GM18951 (cell line): Measurements from ENCODE around the gene AKAP5.

ENCODE experiments used
- POLR2A ChIP-seq: IDR thresholded peaks from 4 replicates; pipeline ENCODE4 v1.6.1; 2011; ENCODE audit warnings: mild to moderate bottlenecking; ENCODE audit not compliant: insufficient read length, insufficient read depth; ENCODE audit errors: extremely low read depth
- in situ Hi-C: fragments of 300-500 bp; cut with MboI; formaldehyde crosslinking; loops from one replicate; pipeline ENCODE4 v1.12.0; 2022; ENCODE audit warnings: low sequenced_read_pairs, mixed read lengths, inconsistent platforms; ENCODE audit not compliant: unreplicated experiment

The AKAP5 gene

GRCh38 chr14:64467566-64467965, 2.3 kb downstream of the AKAP5 start:
- in situ Hi-C loops: no loop called here
- no peak for TF ChIP-seq POLR2A

- in situ Hi-C loops: no loop called here
- no peak for TF ChIP-seq POLR2A
Observed at GRCh38 chr14:64468451-64468850, 3.2 kb downstream of the AKAP5 start.

DNA sequence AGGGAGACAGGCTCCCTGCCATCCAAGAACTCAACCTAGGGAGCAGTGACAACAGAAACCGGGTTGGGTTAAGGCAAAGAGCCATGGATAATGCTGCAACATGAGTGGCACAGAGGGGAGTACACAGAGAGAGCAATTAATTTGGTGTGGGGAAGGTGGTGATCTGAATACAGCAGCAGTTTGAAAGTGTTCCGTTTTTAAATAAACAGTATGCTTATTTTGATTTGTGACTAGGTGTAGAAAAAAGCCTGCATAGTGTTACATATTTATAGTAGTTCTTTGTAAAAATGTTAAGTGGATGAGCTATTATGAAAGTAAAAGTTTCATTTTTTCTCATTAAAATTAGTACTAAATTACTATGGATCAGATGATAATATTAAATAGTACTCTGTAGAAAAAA, 8.7 kb downstream of the AKAP5 start:
- no peak for TF ChIP-seq POLR2A
- in situ Hi-C loops: no loop called here

DNA sequence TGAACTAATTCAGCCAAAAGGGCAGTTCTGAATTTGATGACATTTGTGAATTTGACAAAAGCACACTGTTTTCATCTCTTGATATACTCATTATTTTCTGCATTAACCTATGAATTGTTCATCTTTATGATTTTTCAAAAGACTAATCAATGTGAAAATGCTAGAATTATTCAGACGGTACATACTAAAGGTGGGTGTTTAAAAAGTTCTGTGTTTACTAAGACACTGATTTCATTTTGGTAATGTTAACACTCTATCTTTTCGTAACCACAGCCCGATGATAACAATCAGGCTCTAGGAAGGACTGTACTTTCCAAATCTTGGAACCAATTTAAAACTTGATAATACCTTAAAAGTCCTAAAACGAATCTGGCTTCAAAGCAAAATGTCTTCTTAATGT, 9.4 kb downstream of the AKAP5 start:
- in situ Hi-C loops: no loop called here

DNA sequence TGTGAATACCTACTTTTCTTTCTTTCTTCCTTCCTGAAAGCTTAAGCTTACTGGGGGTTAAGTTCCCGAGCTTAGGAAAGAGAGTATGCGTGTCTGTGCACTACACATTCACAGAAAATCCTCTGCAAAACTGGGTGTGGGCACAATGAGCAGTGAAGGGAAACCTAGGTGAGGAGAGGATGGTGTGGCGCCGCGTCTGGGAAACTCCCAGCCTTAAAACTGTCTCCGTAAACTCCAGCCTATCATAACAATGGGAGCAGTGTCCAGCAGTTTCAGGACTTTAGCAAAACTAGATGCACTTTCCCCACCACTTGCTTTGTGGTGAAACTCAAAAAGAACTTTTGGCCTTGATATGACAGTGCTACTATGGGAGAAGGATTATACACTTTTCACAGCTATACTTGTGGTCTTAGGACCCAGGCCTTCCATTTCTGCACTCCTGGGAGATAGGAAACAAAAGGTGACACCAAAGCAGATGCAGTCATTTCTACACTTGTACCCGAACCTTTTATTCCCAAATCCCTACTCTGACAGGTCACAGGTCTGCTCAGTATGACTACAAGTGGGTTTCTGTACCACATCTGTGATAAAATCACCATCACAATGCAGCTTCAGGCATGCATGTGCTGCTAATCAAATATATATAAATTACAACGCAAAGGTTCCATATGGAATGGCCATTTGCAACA, 10.4 kb downstream of the AKAP5 start:
- no peak for TF ChIP-seq POLR2A
- in situ Hi-C loops: no loop called here

More for the DNA sequence above, 9.4 kb downstream of the AKAP5 start:
- no peak for TF ChIP-seq POLR2A

DNA sequence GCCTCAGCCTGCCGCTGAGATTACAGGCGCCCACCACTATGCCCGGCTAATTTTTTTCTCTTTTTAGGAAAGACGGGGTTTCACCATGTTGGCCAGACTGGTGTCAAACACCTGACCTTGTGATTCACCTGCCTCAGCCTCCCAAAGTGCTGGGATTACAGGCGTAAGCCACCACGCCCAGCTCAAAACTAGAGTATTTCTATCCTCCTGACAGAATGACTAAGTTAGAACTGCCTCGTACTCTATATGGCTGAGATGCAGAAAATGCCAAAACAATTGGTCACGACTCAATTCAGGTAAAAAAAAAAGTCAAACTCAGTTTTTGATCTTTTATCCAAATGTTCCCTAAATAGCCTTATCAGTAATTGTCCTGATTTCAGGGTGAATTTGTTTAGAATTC, 11.1 kb downstream of the AKAP5 start:
- no peak for TF ChIP-seq POLR2A
- in situ Hi-C loops: no loop called here

DNA sequence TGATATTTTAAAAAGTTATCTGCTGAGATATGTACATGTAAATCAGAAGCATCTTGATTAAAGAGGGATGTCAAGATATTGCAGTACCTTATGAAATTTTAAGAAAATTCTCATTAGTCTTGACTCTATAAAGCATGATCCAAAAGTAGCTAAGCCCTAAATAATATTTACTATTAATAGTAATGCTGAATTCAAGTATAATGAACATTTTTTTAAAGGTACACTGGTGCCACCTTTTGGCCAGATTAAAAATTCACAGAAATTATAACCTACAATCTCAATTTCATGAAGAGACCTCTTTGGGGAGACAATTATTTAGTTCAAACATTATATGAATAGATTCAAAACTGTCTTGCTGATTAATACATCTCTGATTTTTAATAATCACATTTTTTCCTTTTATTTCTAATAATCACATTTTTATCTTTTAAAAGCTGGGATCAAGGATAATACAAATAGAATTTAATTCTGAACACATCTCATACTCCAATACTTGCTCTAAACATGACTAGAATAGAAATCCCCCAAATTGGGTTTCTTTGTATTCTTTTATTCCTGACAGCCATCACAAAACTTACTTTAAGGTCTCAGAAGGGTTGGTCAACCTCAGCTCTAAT, 13.4 kb downstream of the AKAP5 start:
- in situ Hi-C loops: no loop called here
- TF ChIP-seq POLR2A: no peak

GRCh38 chr14:64488590-64489099, 23.3 kb downstream of the AKAP5 start:
- in situ Hi-C loops: no loop called here
- TF ChIP-seq POLR2A: no peak

DNA sequence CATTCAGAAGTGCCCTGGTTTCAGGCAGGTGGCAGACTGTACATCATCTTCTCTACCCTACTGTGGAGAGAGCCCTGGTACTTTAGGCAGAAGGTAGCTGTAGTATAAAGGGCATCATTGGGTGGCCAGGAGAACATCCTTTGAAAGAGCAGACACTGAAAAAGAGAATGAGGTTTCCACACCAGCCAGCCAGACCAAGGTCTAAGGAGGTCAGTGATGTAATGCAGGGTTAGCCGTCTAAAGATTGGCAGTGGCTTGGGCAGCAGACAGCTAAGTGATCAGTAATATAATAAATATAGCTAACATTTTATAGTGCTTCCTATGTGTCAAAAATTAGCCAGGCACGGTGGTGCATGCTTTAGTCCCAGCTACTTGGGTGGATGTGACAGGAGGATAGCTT, 26.3 kb downstream of the AKAP5 start:
- in situ Hi-C loops: no loop called here
- no peak for TF ChIP-seq POLR2A

GRCh38 chr14:64493455-64493854, 28.2 kb downstream of the AKAP5 start:
- no peak for TF ChIP-seq POLR2A
- in situ Hi-C loops: no loop called here

DNA sequence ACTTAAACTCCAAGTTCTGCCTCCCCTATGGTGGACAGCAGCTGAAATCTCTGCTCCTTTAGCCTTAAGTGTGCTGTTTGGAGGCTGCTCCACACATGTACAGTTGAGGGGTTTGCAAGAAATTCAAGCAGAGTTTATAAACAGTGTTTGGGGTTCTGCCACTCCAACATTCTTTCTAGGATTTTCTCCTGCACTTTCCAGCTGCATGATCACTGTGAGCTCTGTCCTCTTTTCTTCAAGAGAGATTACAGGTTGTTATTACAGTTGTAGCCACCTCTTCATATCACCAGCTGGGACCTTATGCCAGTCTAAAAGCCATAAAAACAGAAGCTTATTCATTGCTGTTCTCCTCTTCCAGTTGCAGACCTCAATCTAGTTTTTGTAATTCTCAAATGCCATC, 30.0 kb downstream of the AKAP5 start:
- no peak for TF ChIP-seq POLR2A
- in situ Hi-C loops: no loop called here

DNA sequence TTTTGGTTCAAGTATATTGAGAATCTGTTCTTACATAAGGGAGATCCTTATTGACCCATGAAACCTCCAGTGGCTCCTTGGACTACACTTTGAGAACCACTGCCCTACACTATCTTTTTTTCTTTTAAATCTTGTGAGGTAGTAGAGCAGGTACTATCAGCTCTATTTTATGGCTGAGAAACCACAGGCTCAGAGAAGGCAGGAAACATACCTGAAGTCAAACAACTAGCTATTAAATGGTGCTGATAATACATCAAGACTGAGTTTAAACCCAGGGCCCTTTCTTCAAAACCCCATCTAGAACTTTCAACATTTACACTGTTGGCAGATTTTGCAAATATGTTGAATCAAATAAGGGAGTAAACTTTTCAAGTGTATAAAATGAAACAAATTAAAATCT, 31.5 kb downstream of the AKAP5 start:
- no peak for TF ChIP-seq POLR2A
- in situ Hi-C loops: no loop called here

GRCh38 chr14:64500088-64500487, 34.8 kb downstream of the AKAP5 start:
- in situ Hi-C loops: no loop called here

More at GRCh38 chr14:64500088-64500487, 34.8 kb downstream of the AKAP5 start:
- TF ChIP-seq POLR2A: no peak
